Posterior vena cava (tissue), 2 donors: ENCODE data around the gene IFT43. TPM values are rescaled to one million over a fixed set of nuclear protein-coding genes. Genes with fewer than 3 reads are reported as not detected.

Experiments used
- DNase-seq: peaks from one replicate; pipeline ENCODE4 v3.0.0-alpha.2; 2020; ENCODE audit warnings: low spot score
- intact Hi-C, 2 donors: fragments of 100-400 bp; cut with DNase I; formaldehyde crosslinking; loops; one replicate each; pipeline versions ENCODE4 v1.14.1 to v1.14.2; 2022 to 2023
- long read RNA-seq, 2 donors: library from polyadenylated mRNA; unstranded; transcript quantifications; one replicate each; pipeline ENCODE4 v2.0.0, GENCODE V29; 2020 to 2021
- total RNA-seq, 2 donors: library from RNA; stranded (reverse); fragmentation: NEBNext Ultra II Directional; extraction: Animal tissue kit (Norgen Biotek cat#: 25700); gene quantifications; one replicate each; pipeline ENCODE4 v1.2.1, GENCODE V29; 2021
- donor health status: DM: yes; HTN: yes; CAD: no.
- donor health status: DM: yes; HTN: yes; CAD: no.

IFT43 gene
- 10 to 100 TPM; 44.9 to 79.6 TPM for total RNA-seq
- long read RNA-seq, donor 1, partial matches to known transcripts = 6 of 29 reads
- long read RNA-seq, donor 1, other reads (novel, unspliced or antisense) = 19 of 29 reads
- long read RNA-seq, donor 2, transcript IFT43-202 (9 exons, 833 nt) = major isoform, 22 of 71 reads
- long read RNA-seq, donor 2, partial matches to known transcripts = 14 of 71 reads
- long read RNA-seq, donor 2, other reads (novel, unspliced or antisense) = 33 of 71 reads

DNA sequence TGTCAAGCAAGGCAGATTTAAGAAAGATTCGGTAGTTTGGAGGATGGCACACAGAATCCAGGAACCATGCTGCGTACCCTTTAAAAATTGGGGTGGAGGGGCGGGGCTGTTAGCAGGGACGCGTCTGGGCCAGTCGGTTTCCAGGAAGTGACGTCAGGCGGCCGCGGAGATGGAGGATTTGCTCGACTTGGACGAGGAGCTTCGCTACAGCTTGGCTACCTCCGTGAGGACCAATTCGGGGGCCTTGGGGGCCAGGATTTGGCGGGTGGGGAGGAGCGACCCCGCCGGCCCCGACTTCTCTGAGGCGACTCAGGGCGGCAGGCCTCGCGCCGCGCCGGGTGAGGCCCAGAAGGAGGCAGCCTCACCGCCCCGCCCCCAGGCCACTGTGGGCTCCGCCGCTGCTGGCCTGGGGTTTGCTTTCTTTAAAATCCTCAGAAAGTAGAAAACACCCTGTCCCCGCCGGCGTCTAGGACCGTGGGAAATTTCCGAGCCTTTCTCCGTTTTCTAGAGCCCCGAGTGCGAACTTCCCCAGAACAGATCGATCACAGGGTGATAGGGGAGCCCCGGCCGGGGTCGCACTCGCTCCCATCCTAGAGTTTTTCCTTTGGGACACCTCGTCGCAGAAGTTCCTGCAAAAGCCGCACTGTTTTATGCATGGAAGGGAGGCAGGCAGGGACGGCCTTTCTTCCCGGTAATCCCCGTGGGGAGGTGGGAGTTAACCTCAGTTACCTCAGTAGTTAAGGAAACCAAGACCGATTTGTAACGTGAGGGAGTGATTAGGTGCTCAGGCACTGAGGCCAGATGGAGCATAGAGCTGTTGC, at the start of gene IFT43:
TSS of gene IFT43 (plus strand) at position 146 of the 821 bp plus-strand sequence. CDS start at position 170, 24 bp downstream.
- DNase-seq = peak; percentile 98
- intact Hi-C loops = no loop called here

- intact Hi-C loops = no loop called here
- no peak for DNase-seq
Measured at GRCh38 chr14:75939200-75939599, 46.4 kb upstream of the IFT43 start.

DNA sequence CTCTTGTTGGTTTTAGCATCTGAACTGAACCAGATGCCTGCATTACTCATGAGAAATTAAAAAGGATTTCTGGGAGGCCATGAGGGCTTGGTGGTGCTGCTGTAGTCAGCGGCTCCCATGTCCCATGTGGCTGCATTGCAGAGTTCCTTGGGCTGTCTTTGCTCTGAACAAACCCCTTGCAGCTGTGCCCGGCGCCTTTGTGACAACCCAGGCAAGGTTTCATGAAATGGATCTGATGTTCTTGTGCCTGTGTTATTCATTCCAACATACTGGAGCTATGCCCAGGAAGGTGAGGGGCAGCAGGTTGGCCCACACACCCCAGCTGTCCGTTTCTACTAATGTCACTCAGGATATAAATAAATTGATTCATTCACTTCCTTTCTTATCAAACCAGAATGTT, 44.5 kb upstream of the IFT43 start:
- intact Hi-C loops = no loop called here

DNA sequence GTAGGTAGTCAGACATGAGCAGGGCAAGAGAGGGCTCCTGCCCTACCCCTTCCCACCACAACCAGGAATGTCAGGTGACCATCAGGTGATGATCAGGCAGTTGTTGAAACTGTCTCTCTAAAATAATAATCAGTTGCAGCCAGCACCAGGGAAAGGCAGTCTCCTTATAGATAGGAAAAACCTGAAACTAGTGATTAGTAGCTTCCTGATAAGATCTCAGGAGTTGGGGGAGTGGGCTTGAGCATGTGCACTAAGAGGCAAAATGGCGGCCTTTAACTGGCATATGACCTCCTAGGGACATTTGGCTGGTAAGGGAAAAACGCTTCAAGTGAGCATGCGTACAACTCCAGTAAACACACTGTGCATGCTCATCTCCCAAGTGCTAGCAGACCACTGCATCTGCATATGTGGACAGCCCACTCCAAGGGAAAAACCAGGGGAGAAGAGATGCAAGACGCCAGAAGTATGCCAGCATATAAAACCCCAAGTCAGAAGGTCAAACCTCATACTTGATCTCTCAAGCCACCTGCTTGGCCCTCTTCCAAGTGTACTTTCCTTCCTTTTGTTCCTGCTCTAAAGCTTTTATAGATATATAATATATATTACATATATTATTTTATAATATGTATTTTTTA, 40.8 kb upstream of the IFT43 start:
- DNase-seq = no peak
- intact Hi-C loops = no loop called here

More for the DNA sequence above, 44.5 kb upstream of the IFT43 start:
- no peak for DNase-seq

DNA sequence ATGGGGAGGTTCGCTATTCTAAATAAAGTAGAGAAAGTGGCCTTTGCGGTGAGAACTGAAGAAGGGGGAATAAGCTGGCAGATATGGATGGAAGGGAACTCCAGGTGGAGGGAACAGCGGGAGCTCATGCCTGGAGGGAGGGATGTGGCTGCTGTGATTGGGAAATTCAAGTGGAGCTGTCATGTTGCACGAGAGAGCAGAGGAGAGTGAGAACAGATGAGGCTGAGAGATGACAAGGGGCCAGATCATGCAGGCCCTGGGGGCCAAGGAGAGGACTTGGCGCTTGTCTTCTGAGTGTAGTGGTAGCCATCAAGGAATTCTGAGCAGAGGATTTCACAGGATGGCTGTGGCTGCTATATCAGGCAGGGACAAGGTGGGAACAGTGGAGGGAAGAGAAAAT, 38.8 kb upstream of the IFT43 start:
- DNase-seq = no peak
- intact Hi-C loops = no loop called here

DNA sequence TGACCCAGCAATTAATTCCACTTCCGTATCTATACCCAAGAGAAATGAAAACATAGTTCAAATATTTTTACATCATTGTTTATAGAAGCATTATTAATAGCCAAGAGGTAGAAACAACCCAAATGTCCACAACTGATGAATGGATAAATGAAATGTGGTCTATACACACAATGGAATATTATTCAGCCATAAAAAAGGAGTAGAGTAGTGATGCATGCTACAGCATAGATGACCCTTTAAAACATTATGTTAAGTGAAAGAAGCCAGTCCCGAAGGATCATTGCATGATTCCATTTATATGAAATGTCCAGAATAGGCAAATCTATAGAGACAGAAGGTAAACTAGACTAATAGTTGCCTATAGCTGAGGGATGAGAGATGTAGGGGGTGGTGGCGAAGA, 33.1 kb upstream of the IFT43 start:
- no peak for DNase-seq
- intact Hi-C loops = no loop called here

GRCh38 chr14:75959031-75959430, 26.5 kb upstream of the IFT43 start:
- no peak for DNase-seq
- intact Hi-C loops = no loop called here

- intact Hi-C loops = no loop called here
- DNase-seq = no peak
Measured at GRCh38 chr14:75960231-75960630, 25.3 kb upstream of the IFT43 start.

- intact Hi-C loops = no loop called here
- no peak for DNase-seq
Measured at GRCh38 chr14:75961662-75962061, 23.9 kb upstream of the IFT43 start.

GRCh38 chr14:75967866-75968265, 17.7 kb upstream of the IFT43 start:
- no peak for DNase-seq
- intact Hi-C loops = no loop called here

- intact Hi-C loops = no loop called here
- DNase-seq = no peak
Measured at GRCh38 chr14:75968456-75968855, 17.1 kb upstream of the IFT43 start.

DNA sequence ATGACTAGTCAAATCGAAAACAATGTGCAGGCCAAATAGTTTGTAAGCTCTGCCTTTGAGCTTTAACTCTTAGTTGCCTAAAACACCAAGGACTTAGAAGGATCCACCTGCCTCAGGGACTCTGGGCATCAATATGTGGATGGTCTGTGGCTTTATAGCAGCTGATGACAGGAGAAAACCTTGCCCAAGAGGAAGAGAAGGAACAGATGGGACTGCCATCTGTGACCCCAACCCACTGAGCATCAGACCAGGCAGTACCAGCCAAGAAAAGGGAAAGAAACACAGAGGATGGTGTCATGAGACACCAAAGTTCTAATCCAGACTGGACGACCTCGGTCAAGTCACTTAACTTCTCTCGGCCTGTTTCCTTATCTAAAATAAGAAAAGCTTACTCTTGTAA, 16.4 kb upstream of the IFT43 start:
- intact Hi-C loops = no loop called here
- no peak for DNase-seq

DNA sequence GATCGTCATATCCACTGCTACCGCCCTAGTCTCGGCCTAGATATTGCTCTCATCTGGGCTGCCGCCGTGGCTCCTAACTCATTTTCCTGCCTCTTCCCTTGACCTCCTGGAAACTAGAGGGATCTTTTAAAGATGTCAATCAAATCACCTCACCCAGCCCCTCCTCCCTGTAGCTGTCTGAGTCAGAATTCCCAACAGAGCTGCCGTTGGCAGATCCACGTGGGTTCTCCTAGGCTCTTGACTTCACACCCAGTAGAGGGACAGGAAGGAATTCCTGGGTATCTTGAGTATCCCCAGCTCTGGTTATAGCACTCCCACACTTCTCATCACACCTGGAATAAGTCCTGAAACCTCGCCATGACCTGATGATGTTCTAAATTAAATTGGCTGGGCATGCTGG, 15.7 kb upstream of the IFT43 start:
- intact Hi-C loops = loop anchor here (1.0 to 10.0 kb wide), 2 partner anchors 65 to 165 kb away; no protein-coding TSS in a partner anchor
- no peak for DNase-seq

DNA sequence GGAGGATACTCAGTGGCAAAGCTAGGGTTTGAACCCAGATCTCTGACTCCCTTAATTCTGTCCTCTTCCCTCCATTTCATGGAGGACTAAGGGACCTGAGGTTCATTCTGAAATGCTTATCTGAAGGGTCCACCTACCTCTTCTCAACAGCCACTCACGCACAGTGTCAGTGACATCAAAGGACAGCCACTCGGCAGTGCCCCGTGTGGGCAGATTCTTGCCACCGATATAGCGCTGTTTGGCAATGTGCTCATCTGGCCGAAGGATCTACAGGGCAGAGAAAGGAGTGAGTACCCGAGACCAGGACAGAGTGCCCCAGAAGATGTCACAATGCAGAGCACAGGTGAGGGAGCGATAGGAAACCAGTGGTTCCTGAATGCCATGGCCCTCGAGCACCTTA, 14.6 kb upstream of the IFT43 start:
- DNase-seq = no peak
- intact Hi-C loops = loop anchor here (1.0 to 10.0 kb wide), 2 partner anchors 66 to 166 kb away; no protein-coding TSS in a partner anchor

- intact Hi-C loops = loop anchor here in 1 of 2 donors (10.0 kb wide), 1 partner anchor 67 kb away; no protein-coding TSS in a partner anchor
- DNase-seq = no peak
Measured at GRCh38 chr14:75971509-75971908, 14.1 kb upstream of the IFT43 start.

DNA sequence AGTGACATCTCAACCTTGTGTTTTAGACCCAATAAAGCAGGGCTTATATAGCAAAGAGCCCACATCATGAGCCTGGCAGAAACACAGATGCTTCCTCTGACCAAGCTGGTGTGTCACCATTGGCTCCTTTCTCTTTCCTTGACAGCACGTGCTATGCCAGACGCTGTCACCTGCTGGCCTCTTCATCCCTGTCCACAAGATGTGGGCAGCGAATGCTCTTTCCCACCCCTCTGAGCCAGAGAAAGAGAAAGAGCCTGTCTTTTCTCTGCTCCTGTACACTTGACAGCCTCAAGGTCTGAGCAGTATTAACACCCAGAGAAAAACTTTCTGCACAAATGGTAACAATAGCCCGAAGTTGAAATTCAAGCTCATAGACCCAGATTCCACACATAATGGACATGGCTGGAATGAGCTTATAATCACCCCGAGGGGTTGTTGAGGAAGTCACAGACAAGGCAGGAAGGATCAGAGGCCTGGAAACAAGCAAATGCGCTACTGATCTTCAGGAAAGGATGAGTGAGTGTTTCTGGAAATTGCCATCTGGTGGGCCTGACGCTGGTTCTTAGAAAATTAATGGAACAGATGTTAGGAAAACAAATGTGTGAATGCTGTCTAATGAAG, 12.7 kb upstream of the IFT43 start:
- DNase-seq = no peak
- intact Hi-C loops = loop anchor here in 1 of 2 donors (10.0 kb wide), 1 partner anchor 68 kb away; no protein-coding TSS in a partner anchor

- intact Hi-C loops = loop anchor here in 1 of 2 donors (10.0 kb wide), 1 partner anchor 72 kb away; no protein-coding TSS in a partner anchor
- no peak for DNase-seq
Measured at GRCh38 chr14:75976826-75977581, 8.6 kb upstream of the IFT43 start.

- no peak for DNase-seq
- intact Hi-C loops = loop anchor here in 1 of 2 donors (10.0 kb wide), 1 partner anchor 73 kb away; no protein-coding TSS in a partner anchor
Measured at GRCh38 chr14:75977582-75977943, 8.0 kb upstream of the IFT43 start.

GRCh38 chr14:75978249-75978731, 7.3 kb upstream of the IFT43 start:
- no peak for DNase-seq
- intact Hi-C loops = loop anchor here in 1 of 2 donors (10.0 kb wide), 1 partner anchor 73 kb away; no protein-coding TSS in a partner anchor
